ENCODE measurements around the gene FEZ2. TPM values are rescaled to one million over a fixed set of nuclear protein-coding genes. Genes with fewer than 3 reads are reported as not detected.

FEZ2 gene
- total RNA-seq, 1 donor, result 11.9 TPM

DNA sequence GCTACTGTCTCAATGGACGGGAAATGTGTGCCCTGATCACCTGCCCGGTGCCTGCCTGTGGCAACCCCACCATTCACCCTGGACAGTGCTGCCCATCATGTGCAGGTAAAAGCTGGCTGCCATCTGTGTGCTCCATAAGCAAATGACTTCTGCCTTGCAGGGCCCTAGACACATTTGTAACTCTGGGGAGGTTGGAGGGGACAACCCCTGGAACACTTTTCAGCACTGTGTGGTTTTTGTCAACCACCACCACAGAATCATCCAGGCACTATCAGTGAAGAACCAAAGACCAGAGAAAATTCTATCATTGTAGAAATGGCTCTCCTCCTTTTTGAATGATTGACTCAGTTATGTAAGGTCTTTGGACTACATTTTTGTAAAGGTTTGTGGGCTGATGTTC lies 84.3 kb downstream of the FEZ2 start:
- Histone ChIP-seq H3K27me3 (ENCODE audit: insufficient read depth, low read length) (no peaks in the 10 kb centered on the region), H3K9me3 (ENCODE audit: low read depth, low read length) (no peaks in the 10 kb centered on the region), H3K4me3 (ENCODE audit: low read length) (no peak overlapping the region), H3K4me1 (ENCODE audit: insufficient read depth, low read length) (no peaks in the 10 kb centered on the region)

DNA sequence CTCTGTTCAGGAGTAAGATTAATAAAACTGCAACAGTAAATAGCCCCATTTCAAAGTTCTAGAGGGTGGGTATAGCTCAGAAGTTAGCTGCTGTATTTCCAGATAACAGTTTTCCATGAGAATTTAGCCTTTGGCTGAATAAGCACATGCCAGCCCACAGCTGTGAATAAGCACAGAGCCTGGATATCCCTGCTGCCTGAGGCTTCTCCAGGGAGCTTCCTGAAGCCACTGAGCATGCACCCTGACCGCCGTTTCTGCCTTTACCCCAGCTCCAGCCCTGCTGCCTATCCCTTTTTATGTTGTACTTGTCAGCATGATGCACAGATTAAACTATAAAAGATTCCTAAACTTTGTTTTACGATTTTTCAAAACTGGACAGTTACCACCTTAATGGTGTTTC lies 85.3 kb downstream of the FEZ2 start:
- Histone ChIP-seq H3K27me3 (ENCODE audit: insufficient read depth, low read length) (no peaks in the 10 kb centered on the region), H3K4me1 (ENCODE audit: insufficient read depth, low read length) (no peaks in the 10 kb centered on the region), H3K4me3 (ENCODE audit: low read length) (no peak overlapping the region), H3K9me3 (ENCODE audit: low read depth, low read length) (no peaks in the 10 kb centered on the region)

DNA sequence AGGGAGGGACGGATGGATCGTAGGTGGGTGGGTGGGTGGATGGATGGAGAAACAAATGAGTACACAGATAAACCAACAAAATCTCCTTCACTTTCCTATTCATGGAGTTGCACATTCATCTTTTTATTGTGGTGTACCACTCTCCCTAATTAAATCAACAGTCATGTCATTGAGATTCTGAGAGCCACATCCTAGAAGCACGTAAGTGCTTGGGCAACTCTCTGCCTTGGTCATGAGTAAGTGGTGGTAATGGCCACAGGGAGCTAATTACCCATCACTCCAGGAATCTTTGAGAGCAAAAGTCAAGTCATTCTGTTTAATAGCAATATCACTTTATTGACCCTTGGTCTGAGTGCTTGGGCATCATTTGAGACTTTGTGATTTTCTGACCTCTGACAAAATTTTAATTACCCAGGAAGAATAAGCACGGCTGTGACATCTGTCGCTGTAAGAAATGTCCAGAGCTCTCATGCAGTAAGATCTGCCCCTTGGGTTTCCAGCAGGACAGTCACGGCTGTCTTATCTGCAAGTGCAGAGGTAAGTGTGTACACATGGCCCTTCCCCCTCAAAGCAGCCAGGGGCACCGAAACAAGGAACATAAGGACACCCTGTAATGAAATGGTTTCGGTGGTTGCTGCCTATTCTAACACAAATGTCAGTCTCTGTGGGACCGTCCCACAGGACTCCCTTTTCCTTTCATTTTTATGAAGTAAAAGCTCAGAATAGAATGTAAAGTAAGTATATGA lies 85.9 kb downstream of the FEZ2 start:
- Histone ChIP-seq H3K4me3 (ENCODE audit: low read length) (no peak overlapping the region), H3K27me3 (ENCODE audit: insufficient read depth, low read length) (no peaks in the 10 kb centered on the region), H3K9me3 (ENCODE audit: low read depth, low read length) (no peaks in the 10 kb centered on the region)

GRCh38 chr2:36509075-36509474 lies 88.9 kb downstream of the FEZ2 start:
- no peaks in the 10 kb centered on the region for H3K4me1 ChIP-seq (ENCODE audit: insufficient read depth, low read length)
- no peaks in the 10 kb centered on the region for H3K9me3 ChIP-seq (ENCODE audit: low read depth, low read length)
- no peak overlapping the region for H3K4me3 ChIP-seq (ENCODE audit: low read length)
- no peaks in the 10 kb centered on the region for H3K27me3 ChIP-seq (ENCODE audit: insufficient read depth, low read length)

More for the DNA sequence above, 85.9 kb downstream of the FEZ2 start:
- no peaks in the 10 kb centered on the region for H3K4me1 ChIP-seq (ENCODE audit: insufficient read depth, low read length)

DNA sequence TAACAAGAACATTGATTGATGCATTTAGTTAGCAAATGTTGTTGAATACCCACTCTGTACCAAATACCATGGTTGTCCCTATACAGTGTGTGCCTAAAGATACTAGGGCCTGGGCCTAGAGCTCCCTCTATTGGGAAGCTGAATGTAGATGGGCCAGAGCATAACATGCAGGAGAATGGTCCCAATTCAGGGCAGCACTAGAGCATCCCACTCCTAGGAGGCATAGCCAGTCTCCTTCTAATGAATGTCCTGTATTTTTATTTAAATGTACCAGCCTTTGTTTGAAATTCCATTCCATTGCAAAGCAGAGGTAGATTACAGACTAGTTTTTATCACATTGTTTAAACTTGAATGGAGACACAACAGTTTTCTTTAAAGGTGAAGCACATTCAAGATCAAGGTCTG lies 90.6 kb downstream of the FEZ2 start:
- H3K4me3 ChIP-seq (ENCODE audit: low read length), result no peak overlapping the region
- no peaks in the 10 kb centered on the region for H3K9me3 ChIP-seq (ENCODE audit: low read depth, low read length)
- H3K27me3 ChIP-seq (ENCODE audit: insufficient read depth, low read length), result no peaks in the 10 kb centered on the region
- H3K4me1 ChIP-seq (ENCODE audit: insufficient read depth, low read length), result no peaks in the 10 kb centered on the region

Other genes starting within 250 kb of the FEZ2 start
- 2.7 TPM for gene CRIM1, start 242.4 kb downstream of the FEZ2 start, total RNA-seq
- gene VIT, start 98.5 kb upstream of the FEZ2 start, total RNA-seq, result not detected